Neural progenitor cell (in vitro differentiated cells): ENCODE results near the gene TMEM120B.

Experiments
- EZH2phosphoT487 ChIP-seq: fragments of 200-600 bp; sonication (generic); IDR thresholded peaks from 2 replicates; pipeline ENCODE4 v1.6.1; 2017; ENCODE audit warnings: antibody characterized with exemption
- TF ChIP-seq, protein P1 (sequence below): fragments of 200-600 bp; sonication (generic); IDR thresholded peaks from 2 replicates; pipeline ENCODE4 v1.5.1; 2017; ENCODE audit warnings: antibody characterized with exemption, mild to moderate bottlenecking

- TF ChIP-seq, protein P1, sequence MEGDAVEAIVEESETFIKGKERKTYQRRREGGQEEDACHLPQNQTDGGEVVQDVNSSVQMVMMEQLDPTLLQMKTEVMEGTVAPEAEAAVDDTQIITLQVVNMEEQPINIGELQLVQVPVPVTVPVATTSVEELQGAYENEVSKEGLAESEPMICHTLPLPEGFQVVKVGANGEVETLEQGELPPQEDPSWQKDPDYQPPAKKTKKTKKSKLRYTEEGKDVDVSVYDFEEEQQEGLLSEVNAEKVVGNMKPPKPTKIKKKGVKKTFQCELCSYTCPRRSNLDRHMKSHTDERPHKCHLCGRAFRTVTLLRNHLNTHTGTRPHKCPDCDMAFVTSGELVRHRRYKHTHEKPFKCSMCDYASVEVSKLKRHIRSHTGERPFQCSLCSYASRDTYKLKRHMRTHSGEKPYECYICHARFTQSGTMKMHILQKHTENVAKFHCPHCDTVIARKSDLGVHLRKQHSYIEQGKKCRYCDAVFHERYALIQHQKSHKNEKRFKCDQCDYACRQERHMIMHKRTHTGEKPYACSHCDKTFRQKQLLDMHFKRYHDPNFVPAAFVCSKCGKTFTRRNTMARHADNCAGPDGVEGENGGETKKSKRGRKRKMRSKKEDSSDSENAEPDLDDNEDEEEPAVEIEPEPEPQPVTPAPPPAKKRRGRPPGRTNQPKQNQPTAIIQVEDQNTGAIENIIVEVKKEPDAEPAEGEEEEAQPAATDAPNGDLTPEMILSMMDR = no peak
- no peak for TF ChIP-seq EZH2phosphoT487
Measured at GRCh38 chr12:121701667-121702277, 10.8 kb upstream of the TMEM120B start.
